ENCODE measurements around the gene ZNF225. TPM values are rescaled to one million over a fixed set of nuclear protein-coding genes. Genes with fewer than 3 reads are reported as not detected.
"Not testable (repeated sequence)": the region's sequence is repeated elsewhere in the genome, so short reads cannot be mapped to it uniquely, and the experiment has no call there.

The ZNF225 gene
- total RNA-seq, result 5.1 TPM

DNA sequence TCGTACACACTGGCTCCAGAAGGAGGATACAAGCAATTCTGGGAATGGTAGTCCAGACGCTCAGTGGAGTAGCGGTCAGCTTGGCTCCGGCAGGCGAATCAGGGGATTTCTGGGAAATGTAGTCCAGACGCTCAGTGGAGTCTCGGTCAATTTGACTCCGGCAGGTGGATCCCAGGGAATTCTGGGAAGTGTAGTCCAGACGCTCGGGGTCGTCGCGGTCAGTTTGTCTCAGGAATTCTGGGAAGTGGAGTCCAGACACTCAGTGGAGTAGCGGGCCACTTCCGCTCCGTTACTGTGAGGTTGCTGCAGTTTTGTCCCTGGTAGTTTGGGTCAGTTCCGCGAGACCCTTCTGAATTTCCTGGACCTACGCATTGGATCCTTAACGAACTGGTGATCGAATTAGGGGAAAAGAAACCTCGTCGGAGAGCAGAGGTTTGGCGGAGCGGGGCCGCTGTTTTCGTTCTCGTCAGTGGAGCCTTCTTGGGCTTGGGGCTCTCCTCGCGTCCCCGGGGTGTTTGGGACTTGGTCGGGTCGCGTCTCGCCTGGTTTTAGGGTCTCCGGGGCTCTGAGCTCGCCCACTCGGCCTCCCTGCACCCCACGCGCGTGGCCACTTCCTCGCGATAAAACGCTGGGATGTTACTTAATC is at the start of gene ZNF225:
Gene ZNF225, plus strand, starts transcription at position 262 of the 646 bp plus-strand sequence. CDS start 2,429 bp downstream, outside the sequence.
- DNase-seq (ENCODE audit: low spot score), result peak; percentile 97

DNA sequence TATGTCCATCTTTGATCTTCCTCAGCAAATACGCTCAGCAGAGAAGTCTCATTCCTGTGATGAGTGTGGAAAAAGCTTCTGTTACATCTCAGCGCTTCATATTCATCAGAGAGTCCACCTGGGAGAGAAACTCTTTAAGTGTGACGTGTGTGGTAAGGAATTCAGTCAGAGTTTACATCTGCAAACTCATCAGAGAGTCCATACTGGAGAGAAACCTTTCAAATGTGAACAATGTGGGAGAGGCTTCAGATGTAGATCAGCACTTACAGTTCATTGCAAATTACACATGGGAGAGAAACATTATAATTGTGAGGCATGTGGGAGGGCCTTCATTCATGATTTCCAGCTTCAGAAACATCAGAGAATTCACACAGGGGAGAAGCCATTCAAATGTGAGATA is 46.9 kb upstream of the ZNF225 start:
- no peak for DNase-seq (ENCODE audit: low spot score)

DNA sequence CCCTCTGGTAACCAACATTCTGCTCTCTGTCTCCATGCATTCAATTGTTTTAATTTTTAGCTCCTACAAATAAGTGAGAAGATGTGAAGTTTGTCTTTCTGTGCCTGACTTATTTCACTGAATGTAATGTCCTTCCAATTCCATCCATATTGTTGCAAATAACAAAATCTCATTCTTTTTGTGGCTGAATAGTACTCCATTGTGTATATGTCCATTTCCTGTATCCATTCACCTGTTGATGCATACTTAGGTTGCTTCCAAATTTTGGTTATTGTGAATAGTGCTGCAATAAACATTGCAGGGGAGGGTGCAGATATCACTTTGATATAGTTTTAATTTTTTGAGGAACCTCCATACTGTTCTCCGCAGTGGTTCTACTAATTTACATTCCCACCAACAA is 43.8 kb upstream of the ZNF225 start:
- DNase-seq (ENCODE audit: low spot score), result no peak

DNA sequence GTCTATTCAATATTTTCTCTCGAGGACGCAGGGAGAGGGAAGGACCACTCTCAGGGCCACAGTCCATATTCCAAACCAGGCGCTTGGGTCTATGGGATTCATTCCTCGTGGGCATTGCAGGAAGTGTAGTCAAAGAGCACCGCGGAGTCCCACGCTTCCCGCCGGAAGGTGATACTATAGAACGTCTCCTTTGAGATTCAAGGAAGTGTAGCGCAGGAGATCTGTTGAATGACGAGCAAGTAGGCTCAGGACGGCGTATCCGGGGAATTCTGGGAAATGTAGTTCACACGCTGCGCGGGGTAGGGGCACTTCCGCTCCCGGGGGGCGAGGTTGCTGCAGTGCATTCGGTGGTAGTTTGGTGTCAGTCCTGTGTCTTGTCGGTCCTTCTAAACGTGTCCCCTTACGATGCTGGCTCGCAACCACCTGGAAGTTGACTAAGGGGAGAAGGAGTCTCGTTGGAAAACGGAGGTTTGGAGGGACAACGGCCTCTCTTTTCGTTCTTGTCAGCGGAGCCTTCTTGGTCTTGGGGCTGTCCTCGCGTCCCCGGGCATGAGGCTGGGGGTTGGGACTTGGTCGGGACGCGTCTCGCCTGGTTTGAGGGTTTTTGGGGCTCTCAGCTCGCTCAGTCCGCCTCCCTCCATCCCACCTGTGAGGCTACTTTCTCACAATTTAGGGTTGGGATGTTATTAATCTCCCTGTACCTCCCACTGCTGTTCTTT is 41.2 kb upstream of the ZNF225 start, which contains the start of gene ZNF284:
Gene ZNF284, plus strand, starts transcription at position 336 of the 719 bp plus-strand sequence. CDS start 4,231 bp downstream, outside the sequence.
- peak; percentile 86 for DNase-seq (ENCODE audit: low spot score)

DNA sequence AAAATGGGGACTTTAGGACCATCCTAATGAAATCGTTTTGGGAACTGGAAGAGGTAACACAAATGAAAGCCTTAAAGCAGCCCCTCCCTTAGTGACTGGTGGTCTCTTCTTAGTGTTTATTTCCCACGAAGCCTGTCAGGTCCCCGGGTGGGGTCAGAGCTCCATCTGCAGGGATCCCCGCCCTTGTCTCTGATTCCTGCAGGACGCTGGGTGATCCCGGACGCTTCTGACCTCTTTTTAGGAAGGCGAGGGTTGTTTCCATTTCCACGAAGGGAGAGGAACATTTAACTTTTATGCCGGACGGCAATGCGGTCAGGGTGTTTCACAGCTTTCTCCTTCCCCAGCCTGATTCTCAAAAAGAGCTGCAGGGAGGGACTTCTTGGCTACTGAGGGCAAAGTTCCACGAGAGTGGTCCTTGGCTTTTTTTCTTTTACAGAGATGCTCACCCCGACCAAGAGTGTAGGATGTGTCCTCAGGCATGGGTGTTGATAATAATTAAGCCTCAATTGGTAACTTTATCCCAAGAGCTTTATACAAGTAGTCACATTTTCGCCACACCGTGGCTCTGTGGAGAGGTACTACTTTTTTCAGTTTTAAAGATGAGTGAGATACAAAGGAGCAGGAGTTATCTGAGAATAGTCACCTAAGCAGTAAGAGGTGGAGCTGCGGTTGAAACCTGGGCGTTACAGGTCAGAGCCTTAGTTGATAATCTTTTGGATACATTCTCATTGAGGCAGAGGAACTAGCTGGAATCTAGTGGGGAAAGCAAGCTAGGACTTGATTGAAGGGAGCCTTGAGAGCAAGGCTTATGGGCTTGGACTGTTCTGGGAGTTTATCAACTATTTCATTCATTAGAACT is 40.4 kb upstream of the ZNF225 start:
- DNase-seq (ENCODE audit: low spot score), result no peak

DNA sequence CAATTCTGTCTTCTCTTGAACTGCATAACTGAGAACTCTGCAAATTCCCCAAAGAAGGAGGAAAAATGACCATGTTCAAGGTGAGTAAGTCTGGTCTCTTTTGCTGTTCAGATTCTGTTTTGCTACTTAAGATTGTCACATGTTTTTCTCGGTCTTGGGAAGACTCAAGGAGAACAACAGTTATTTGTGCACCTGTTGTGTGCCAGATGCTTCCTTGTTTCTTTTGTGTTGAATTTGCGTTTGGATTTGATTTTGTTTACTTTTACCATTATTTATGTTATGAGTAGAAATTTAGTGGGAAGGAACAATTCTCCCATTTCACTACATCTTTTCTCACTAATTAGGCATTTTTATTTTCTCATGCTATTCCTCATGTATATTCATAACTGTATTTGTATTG is 36.9 kb upstream of the ZNF225 start:
- no peak for DNase-seq (ENCODE audit: low spot score)

DNA sequence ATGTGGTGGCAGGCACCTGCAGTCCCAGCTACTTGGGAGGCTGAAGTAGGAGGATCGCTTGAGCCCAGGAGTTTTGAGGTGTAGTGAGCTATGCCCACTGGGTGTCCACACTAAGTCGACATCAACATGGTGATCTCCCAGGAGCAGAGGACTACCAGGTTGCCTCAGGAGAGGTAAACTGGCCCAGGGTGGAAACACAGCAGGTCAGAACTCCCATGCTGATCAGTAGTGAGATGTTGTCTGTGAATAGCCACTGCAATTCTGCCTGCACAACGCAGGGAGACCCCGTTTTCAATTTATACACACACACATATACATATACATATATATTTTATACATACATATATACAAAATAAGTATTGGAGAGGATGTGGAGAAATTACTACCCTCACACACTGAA is 21.1 kb upstream of the ZNF225 start:
- no peak for DNase-seq (ENCODE audit: low spot score)

DNA sequence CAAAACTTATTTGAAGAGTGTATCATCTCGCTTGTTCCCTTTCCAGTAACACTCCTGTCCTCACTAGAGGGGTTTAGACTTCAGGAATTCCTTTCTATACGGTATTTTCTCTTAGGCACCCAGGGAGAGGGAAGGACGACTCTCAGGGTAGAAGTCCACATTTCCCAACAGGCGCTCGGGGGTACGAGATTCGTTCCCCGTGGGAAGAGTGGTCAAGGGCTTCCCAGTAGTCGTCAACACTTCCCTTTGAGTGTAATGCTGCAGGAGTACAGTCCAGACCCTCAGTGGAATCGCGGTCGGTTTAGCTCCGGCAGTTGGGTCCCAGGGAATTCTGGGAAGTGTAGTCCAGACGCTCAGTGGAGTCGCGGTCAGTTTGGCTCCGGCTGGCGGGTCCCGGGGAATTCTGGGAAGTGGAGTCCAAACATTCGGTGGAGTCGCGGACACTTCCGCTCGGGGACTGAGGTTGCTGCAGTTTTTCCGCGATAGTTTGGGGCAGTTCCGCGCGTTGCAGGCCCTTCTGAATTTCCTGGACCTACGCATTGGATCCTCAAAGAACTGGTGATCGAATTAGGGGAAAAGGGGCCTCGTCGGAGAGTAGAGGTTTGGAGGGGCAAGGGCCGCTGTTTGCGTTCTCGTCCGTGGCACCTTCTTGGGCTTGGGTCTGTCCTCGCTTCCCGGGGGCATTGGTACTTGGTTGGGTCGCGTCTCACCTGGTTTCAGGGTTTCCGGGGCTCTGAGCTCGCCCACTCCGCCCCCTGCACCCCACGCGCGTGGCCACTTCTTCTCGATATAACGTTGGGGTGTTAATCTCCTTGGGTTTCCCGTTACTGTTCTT is 19.1 kb upstream of the ZNF225 start, which contains the start of gene ZNF224:
Gene ZNF224, plus strand, starts transcription at position 431 of the 835 bp plus-strand sequence. CDS start 3,513 bp downstream, outside the sequence.
- DNase-seq (ENCODE audit: low spot score), result peak; percentile 94

DNA sequence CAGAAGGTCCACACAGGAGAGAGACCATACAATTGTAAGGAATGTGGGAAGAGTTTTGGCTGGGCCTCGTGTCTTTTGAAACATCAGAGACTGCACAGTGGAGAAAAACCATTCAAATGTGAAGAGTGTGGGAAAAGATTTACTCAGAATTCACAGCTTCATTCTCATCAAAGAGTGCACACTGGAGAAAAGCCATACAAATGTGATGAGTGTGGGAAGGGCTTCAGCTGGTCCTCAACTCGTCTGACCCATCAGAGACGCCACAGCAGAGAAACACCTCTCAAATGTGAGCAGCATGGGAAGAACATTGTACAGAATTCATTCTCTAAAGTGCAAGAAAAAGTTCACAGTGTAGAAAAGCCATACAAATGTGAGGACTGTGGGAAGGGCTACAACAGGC is 5.4 kb upstream of the ZNF225 start:
- DNase-seq (ENCODE audit: low spot score), result no peak

DNA sequence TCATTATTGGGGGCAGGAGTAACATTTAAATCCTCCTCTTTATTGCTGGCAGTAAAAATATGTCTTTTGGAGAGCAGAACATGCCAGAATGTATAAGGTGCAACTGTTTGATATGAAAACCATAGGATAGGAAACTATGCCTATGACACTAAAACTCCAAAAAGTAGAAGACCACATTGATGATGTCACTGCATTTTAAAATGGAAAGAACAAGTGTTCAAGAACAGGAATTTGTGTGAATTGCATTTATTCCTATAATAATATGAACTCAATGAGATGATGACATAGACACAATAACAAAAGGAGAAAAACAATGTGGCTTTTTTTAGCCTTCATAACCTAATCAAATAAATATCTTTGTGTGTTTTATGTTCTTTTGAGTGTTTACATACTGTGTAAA is 3.7 kb upstream of the ZNF225 start:
- DNase-seq (ENCODE audit: low spot score), result no peak

DNA sequence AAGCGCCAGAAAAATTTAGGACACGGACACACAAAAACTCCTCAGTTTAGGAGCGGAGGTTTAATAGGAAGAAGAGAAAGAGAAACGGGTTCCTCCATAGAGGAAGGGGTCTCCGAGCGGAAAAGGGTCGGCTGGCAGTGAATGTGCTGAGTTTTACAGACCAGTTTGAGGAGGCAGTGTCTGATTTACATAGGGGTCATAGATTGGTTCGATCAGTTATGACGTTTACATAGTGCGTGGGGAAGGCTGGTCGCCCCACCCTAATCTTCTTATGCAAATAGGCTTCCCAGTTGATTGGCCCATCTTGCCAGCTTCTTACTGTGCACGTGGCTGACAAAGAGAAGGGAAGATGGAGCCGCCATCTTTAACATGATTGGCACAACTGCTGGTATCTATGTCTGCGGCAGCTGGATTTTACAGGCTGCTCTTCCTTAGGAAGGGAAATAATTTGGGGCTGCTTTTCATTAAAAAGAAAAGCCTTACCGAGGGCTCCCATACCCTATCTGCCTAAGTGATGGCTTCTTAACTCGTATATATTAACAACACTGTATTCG is 1.2 kb upstream of the ZNF225 start:
- no peak for DNase-seq (ENCODE audit: low spot score)

DNA sequence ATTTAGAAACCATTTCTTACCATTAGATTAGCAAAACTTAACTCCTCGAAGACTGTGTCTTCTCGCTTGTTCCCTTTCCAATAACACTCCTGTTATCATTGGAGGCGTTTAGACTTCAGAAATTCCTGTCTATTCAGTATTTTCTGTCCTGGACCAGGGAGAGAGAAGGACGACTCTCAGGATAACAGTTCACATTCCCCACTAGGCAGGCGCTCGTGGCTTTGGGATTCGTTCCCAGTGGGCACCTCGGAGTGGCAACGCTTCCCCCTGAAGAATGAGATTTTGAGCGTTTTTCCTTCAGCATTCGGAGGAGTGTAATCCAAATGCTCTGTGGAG is 429 bp upstream of the ZNF225 start:
- DNase-seq (ENCODE audit: low spot score), result no peak

DNA sequence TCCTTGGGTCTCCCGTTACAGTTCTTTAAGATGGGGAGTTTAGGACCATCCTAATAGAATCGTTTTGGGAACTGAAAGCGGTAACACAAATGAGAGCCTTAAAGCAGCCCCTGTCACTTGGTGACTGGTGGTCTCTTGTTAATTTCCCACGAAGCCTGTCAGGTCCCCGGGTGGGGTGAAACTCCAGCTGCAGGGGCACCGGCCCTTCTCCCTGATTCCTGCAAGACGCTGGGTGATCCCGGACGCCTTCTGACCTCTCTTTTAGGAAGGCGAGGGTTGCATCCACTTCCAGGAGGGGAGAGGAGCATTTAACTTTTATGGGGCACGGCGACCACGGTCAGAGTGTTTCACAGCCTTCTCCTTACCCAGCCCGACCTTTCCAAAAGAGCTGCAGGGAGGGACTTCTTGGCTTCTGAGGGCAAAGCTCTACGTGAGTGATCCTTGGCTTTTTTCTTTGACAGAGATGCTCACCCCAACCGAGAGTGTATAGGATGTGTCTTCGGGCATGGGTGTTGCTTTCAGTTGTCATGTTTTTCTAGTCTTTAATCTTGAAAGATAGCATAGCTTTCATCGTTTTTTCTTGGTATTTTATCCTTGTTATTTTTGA is 688 bp downstream of the ZNF225 start:
- DNase-seq (ENCODE audit: low spot score), result no peak

DNA sequence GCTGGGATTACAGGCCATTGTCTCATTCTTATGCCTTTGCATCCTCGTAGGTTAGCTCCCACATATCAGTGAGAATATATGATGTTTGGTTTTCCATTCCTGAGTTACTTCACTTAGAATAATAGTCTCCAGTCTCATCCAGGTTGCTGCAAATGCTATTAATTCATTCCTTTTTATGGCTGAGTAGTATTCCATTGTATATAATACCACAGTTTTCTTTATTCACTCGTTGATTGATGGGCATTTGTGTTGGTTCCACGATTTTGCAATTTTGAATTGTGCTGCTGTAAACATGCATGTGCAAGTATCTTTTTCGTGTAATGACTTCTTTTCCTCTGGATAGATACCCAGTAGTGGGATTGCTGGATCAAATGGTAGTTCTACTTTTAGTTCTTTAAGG is 8.0 kb downstream of the ZNF225 start:
- DNase-seq (ENCODE audit: low spot score), result not testable (repeated sequence)

DNA sequence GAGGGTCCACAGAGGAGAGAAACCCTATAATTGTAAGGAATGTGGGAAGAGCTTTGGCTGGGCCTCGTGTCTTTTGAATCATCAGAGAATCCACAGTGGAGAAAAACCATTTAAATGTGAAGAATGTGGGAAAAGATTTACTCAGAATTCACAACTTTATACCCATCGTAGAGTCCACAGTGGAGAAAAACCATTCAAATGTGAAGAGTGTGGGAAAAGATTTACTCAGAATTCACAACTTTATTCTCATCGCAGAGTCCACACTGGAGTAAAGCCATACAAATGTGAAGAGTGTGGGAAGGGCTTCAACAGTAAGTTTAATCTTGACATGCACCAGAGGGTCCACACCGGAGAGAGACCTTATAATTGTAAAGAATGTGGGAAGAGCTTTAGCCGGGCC is 18.8 kb downstream of the ZNF225 start:
- no peak for DNase-seq (ENCODE audit: low spot score)

DNA sequence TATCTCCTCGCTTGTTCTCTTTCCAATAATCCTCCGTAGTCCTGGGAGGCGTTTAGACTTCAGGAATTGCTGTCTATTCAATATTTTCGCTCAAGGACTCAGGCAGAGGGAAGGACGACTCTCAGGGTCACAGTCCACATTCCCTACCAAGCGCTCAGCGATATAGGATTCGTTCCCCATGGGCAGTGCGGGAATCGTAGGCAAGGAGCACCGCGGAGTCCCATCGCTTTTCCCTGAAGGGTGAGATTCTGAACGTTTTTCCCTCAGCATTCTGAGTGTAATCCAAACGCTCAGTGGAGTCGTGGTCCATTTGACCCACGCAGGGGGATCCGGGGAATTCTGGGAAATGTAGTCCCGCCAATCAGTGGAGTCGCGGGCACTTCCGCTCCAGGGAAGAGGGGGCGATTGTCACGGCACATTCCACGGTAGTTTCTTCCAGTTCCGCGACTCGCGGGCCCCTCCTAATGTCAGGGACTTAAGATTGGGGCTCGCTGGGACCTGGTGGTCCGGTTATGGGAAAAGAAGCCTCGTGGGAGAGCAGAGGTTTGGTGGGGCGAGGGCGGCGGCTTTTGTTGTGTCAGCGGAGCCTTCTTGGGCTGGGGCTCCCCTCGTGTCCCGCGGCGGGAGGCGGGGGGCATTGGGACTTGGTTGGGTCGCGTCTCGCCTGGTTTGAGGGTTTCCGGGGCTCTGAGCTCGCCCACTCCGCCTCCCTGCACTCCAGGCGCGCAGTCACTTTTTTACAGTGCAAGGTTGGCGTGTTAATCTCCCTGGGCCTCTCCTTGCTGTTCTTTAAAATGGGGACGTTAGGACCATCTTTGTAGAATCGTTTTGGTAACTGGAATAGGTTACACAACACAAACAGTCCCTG is 28.2 kb downstream of the ZNF225 start, which contains the start of gene ZNF234:
Gene ZNF234, plus strand, starts transcription at position 364 of the 868 bp plus-strand sequence. CDS start 3,079 bp downstream, outside the sequence.
- peak; percentile 80 for DNase-seq (ENCODE audit: low spot score)

DNA sequence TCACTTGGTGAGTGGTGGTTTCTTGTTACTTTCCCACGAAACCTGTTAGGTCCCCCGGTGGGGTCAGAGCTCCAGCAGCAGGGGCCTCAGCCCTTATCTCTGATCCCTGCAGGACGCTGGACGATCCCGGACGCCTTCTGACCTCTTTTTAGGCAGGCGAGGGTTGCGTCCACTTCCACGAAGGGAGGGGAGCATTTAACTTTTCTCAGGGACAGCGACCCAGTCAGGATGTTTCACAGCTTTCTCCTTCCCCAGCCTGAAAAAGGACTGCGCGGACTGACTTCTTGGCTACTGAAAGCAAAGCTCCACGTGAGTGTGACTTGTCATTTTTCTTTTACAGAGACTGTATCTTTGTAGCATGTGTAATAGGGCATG is 28.8 kb downstream of the ZNF225 start:
- DNase-seq (ENCODE audit: low spot score), result no peak

DNA sequence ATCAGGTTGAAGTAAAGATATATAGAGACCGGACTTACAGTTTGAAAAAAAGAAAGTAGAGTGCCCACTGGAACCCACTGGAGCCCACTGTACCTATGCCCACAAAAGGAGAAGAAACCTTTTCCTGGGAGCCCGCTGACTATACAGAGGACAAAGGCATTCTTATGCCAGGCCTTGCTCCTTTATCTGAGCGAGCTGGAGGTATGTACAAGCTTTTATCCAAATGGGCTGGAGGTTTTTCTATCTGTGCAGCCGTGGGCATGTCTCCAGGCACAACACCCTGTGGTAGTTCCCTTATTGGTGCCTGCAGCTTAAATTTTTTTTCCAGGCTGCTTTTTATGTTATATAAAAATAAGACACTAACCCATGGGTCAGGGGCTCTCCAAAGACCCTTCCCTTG is 36.6 kb downstream of the ZNF225 start:
- DNase-seq (ENCODE audit: low spot score), result no peak

DNA sequence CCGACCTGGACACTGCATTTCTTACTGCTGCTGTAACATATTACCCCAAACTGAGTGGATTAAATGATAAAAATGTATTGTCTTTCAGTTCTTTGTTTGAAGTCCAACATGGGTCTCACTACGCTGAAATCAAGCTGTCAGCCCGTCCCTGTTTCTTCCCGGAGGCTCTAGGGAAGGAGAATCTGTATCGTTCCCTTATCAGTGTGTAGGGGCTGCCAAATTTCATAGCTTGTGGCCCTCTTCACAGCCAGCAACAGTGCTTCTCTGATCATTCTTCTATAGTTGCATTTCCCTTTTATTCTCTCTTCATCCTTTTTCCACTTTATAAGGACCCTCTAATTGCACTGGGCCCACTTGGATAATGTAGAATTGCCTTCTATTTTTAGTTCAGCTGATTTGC is 38.3 kb downstream of the ZNF225 start:
- DNase-seq (ENCODE audit: low spot score), result no peak

DNA sequence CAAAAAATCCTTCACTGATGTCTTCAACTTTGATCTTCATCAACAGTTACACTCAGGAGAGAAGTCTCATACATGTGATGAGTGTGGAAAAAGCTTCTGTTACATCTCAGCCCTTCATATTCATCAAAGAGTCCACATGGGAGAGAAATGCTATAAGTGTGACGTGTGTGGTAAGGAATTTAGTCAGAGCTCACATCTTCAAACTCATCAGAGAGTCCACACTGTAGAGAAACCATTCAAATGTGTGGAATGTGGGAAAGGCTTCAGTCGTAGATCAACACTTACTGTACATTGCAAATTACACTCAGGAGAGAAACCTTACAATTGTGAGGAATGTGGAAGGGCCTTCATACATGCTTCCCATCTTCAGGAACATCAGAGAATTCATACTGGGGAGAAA is 43.3 kb downstream of the ZNF225 start:
- DNase-seq (ENCODE audit: low spot score), result no peak
